KMS-11 (cell line): Measurements from ENCODE around the gene CLOCK.
"Not testable (repeated sequence)": the region's sequence is repeated elsewhere in the genome, so short reads cannot be mapped to it uniquely, and the experiment has no call there.

Source experiments
- H2AFZ ChIP-seq: fragments of 200-600 bp; sonication (generic); 2 replicates; pipeline ENCODE4 v1.6.1; 2016; ENCODE audit warnings: antibody characterized with exemption, mixed run types, low read depth
- H3K27ac ChIP-seq: fragments of 200-600 bp; sonication (generic); 2 replicates; pipeline ENCODE4 v1.6.1; 2016; ENCODE audit warnings: mild to moderate bottlenecking, mixed run types
- H3K27me3 ChIP-seq: fragments of 200-600 bp; sonication (generic); 2 replicates; pipeline ENCODE4 v1.6.1; 2017; ENCODE audit warnings: mild to moderate bottlenecking, low read depth, mixed run types, moderate library complexity; ENCODE audit not compliant: insufficient read depth
- H3K36me3 ChIP-seq: fragments of 200-600 bp; sonication (generic); 2 replicates; pipeline ENCODE4 v1.6.1; 2017; ENCODE audit warnings: mild to moderate bottlenecking, mixed run types; ENCODE audit not compliant: insufficient read depth
- H3K4me1 ChIP-seq: fragments of 200-600 bp; sonication (generic); 2 replicates; pipeline ENCODE4 v1.6.1; 2016; ENCODE audit warnings: mild to moderate bottlenecking, low read depth, mixed run types; ENCODE audit not compliant: poor library complexity, severe bottlenecking
- H3K4me2 ChIP-seq: fragments of 200-600 bp; sonication (generic); 2 replicates; pipeline ENCODE4 v1.7.0; 2016; ENCODE audit warnings: mild to moderate bottlenecking, mixed run types
- H3K4me3 ChIP-seq: fragments of 200-600 bp; sonication (generic); IDR thresholded peaks from 2 replicates; pipeline ENCODE4 v1.6.1; 2017; ENCODE audit warnings: low read depth, low read length, mixed read lengths; ENCODE audit not compliant: insufficient read depth
- H3K79me2 ChIP-seq: fragments of 200-600 bp; sonication (generic); 2 replicates; pipeline ENCODE4 v1.6.1; 2016; ENCODE audit warnings: low read depth, mixed run types; ENCODE audit not compliant: insufficient read depth
- H3K9ac ChIP-seq: fragments of 200-600 bp; sonication (generic); 2 replicates; pipeline ENCODE4 v1.6.1; 2016; ENCODE audit warnings: mild to moderate bottlenecking, mixed run types
- H4K20me1 ChIP-seq: fragments of 200-600 bp; sonication (generic); 2 replicates; pipeline ENCODE4 v1.6.1; 2016; ENCODE audit warnings: mild to moderate bottlenecking, mixed run types; ENCODE audit not compliant: insufficient read depth
- TF ChIP-seq, protein P1 (sequence below): fragments of 200-600 bp; sonication (generic); conservative IDR thresholded peaks from 2 replicates; pipeline ENCODE4 v1.6.1; 2017; ENCODE audit warnings: low read depth, mild to moderate bottlenecking, antibody characterized with exemption, low read length, moderate library complexity, mixed read lengths

CLOCK gene, protein sequence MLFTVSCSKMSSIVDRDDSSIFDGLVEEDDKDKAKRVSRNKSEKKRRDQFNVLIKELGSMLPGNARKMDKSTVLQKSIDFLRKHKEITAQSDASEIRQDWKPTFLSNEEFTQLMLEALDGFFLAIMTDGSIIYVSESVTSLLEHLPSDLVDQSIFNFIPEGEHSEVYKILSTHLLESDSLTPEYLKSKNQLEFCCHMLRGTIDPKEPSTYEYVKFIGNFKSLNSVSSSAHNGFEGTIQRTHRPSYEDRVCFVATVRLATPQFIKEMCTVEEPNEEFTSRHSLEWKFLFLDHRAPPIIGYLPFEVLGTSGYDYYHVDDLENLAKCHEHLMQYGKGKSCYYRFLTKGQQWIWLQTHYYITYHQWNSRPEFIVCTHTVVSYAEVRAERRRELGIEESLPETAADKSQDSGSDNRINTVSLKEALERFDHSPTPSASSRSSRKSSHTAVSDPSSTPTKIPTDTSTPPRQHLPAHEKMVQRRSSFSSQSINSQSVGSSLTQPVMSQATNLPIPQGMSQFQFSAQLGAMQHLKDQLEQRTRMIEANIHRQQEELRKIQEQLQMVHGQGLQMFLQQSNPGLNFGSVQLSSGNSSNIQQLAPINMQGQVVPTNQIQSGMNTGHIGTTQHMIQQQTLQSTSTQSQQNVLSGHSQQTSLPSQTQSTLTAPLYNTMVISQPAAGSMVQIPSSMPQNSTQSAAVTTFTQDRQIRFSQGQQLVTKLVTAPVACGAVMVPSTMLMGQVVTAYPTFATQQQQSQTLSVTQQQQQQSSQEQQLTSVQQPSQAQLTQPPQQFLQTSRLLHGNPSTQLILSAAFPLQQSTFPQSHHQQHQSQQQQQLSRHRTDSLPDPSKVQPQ

DNA sequence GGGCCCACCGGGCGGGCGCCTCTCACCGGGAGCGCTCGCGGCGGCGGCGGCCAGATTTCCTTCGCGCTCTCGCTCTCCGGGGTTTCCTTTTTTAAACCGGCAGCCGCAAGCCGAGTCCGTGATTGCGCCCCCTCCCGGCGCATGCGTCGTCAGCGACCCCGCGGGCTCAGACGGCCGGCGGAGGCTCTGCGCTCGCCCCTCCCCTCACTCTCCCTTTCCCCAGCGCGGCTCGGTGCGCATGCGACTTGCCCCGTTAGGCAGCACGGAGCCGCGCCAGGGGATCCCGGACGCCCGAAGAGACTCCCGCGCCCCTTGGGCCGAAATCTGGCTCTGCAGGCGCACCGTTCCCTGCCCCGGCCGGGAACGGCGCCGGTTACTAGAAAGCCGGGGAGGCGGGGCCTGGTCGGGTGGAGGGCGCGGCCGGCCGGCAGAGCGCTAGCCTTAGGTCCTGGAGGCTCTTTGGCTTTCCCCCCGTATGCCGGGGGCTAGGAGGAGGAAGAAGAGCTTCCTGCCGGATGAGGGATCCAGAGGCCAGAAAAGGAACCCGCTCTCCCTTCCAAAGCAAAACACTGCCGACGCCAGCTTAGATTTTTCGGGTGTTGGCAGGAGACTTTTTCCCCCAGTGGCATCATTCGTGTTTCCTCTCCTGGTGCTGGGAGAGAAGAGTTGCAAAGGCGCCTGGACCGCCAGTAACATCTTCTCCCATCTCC is at the start of gene CLOCK:
Gene CLOCK, minus strand, starts transcription at position 154 of the 710 bp plus-strand sequence. CDS start 64,124 bp downstream, outside the sequence.
- Histone ChIP-seq H3K9ac (peak within 1 kb of the TSS; percentile 85), H3K4me2 (peak within 1 kb of the TSS; percentile 93), H3K4me1 (peaks cover 24% of the 10 kb centered on the region), H3K36me3 (no peaks in the 10 kb centered on the region), H2AFZ (peak within 1 kb of the TSS; percentile 90), H3K79me2 (peaks cover 33% of the 10 kb centered on the region), H3K27ac (peak within 1 kb of the TSS; percentile 94), H3K4me3 (peak within 1 kb of the TSS; percentile 91), H4K20me1 (no peaks in the 10 kb centered on the region), H3K27me3 (no peaks in the 10 kb centered on the region)
- TF ChIP-seq, protein P1, sequence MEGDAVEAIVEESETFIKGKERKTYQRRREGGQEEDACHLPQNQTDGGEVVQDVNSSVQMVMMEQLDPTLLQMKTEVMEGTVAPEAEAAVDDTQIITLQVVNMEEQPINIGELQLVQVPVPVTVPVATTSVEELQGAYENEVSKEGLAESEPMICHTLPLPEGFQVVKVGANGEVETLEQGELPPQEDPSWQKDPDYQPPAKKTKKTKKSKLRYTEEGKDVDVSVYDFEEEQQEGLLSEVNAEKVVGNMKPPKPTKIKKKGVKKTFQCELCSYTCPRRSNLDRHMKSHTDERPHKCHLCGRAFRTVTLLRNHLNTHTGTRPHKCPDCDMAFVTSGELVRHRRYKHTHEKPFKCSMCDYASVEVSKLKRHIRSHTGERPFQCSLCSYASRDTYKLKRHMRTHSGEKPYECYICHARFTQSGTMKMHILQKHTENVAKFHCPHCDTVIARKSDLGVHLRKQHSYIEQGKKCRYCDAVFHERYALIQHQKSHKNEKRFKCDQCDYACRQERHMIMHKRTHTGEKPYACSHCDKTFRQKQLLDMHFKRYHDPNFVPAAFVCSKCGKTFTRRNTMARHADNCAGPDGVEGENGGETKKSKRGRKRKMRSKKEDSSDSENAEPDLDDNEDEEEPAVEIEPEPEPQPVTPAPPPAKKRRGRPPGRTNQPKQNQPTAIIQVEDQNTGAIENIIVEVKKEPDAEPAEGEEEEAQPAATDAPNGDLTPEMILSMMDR, result peak; percentile 56

DNA sequence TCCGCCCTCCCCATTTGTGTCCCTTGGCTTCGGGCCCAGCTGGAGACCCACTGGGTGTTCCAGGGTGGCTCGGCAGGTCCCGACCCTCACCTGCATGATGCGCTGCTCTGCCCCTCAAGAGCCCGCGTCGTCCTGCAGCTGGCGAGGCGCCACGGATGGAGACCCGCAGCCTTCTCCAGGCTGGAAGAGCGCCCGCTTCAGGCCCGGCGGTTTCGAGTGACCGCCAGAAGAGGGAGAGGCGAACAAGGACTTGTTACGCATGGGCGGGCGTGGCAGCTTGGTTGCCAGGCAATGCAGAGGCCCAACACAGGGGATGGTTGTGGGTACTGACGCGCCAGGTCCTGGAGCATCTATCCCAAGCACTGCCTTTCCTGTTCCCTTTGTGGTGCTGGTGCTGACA is 45.3 kb upstream of the CLOCK start, which contains the start of gene PDCL2:
Gene PDCL2, minus strand, starts transcription at position 232 of the 400 bp plus-strand sequence. Its CDS starts 136 bp downstream, at position 96.
- no peaks in the 10 kb centered on the region for H4K20me1 ChIP-seq
- H3K36me3 ChIP-seq, result no peaks in the 10 kb centered on the region
- H3K4me1 ChIP-seq, result peaks cover 20% of the 10 kb centered on the region
- H3K9ac ChIP-seq, result no peak within 1 kb of the TSS
- H3K4me3 ChIP-seq, result no peak within 1 kb of the TSS
- H3K27me3 ChIP-seq, result no peaks in the 10 kb centered on the region
- H2AFZ ChIP-seq, result no peak within 1 kb of the TSS
- H3K4me2 ChIP-seq, result no peak within 1 kb of the TSS
- TF ChIP-seq, protein P1, result no peak
- H3K79me2 ChIP-seq, result no peaks in the 10 kb centered on the region
- H3K27ac ChIP-seq, result no peak within 1 kb of the TSS

DNA sequence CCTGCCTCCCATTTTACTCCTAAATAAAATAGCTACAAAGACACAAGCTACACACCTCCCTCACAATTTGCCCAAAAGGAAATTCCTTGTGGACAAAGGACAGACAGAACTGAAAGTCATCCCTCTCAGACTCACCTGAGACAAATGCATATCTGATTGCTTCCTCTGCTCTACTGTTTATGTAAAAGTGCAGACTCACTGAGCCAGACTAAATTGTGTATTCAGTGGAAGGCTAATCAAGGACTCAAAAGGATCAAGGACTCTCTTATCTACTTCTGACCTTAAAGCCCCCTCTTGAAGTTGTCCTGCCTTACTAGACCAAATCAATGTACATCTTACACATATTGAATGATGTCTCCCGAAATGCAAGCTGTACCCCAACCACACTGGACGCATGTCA is 41.5 kb upstream of the CLOCK start:
- peaks cover 4% of the 10 kb centered on the region for H3K4me1 ChIP-seq
- no peaks in the 10 kb centered on the region for H3K79me2 ChIP-seq
- no peak overlapping the region for H2AFZ ChIP-seq
- H3K27me3 ChIP-seq, result no peaks in the 10 kb centered on the region
- no peaks in the 10 kb centered on the region for H4K20me1 ChIP-seq
- no peak overlapping the region for H3K4me2 ChIP-seq
- TF ChIP-seq, protein P1, result no peak
- H3K4me3 ChIP-seq, result no peak overlapping the region
- H3K36me3 ChIP-seq, result no peaks in the 10 kb centered on the region
- no peak overlapping the region for H3K27ac ChIP-seq
- H3K9ac ChIP-seq, result no peak overlapping the region

DNA sequence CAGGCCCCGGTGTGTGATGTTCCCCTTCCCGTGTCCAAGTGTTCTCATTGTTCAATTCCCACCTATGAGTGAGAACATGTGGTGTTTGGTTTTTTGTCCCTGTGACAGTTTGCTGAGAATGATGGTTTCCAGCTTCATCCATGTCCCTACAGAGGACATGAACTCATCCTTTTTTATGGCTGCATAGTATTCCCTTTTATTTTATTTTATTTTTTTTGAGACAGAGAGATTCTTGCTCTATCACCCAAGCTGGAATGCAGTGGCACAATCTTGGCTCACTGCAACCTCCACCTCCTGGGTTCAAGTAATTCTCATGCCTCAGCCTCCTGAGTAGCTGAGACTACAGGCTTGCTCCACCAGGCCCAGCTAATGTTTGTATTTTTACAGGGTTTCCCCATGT is 36.1 kb upstream of the CLOCK start:
- not testable (repeated sequence) for H3K4me1 ChIP-seq, H3K27me3 ChIP-seq, H3K79me2 ChIP-seq, H2AFZ ChIP-seq, H4K20me1 ChIP-seq, H3K4me3 ChIP-seq, H3K9ac ChIP-seq, H3K27ac ChIP-seq, H3K36me3 ChIP-seq, H3K4me2 ChIP-seq
